AG10803 (cell line): Measurements from ENCODE around the gene CDC42BPB.

Experiments
- DNase-seq: peaks from one replicate; pipeline ENCODE4 v3.0.0; 2010; ENCODE audit warnings: low read depth
- H3K4me3 ChIP-seq: 2 replicates; pipeline ENCODE4 v1.5.1; 2011; ENCODE audit warnings: mild to moderate bottlenecking, low read length, control low read depth
- CTCF ChIP-seq: conservative IDR thresholded peaks from 2 replicates; pipeline ENCODE4 v1.5.1; 2011; ENCODE audit warnings: mild to moderate bottlenecking, low read length, control low read depth, inconsistent platforms

The CDC42BPB gene

GRCh38 chr14:102962111-102962627 lies 95.2 kb downstream of the CDC42BPB start:
- no peak for TF ChIP-seq CTCF
- H3K4me3 ChIP-seq, result no peak overlapping the region
- no peak for DNase-seq

- no peak for DNase-seq
- H3K4me3 ChIP-seq, result no peak overlapping the region
- TF ChIP-seq CTCF, result no peak
These were observed 98.9 kb downstream of the CDC42BPB start for GRCh38 chr14:102958461-102958860.

- no peak for TF ChIP-seq CTCF
- DNase-seq, result no peak
These were observed 100.1 kb downstream of the CDC42BPB start for GRCh38 chr14:102957222-102957621.

GRCh38 chr14:102955636-102956408 lies 101.5 kb downstream of the CDC42BPB start:
- peak; percentile 25 for DNase-seq
- no peak overlapping the region for H3K4me3 ChIP-seq
- TF ChIP-seq CTCF, result no peak

More at GRCh38 chr14:102957222-102957621, 100.1 kb downstream of the CDC42BPB start:
- no peak overlapping the region for H3K4me3 ChIP-seq

- DNase-seq, result no peak
- no peak for TF ChIP-seq CTCF
- no peak overlapping the region for H3K4me3 ChIP-seq
These were observed 103.1 kb downstream of the CDC42BPB start for GRCh38 chr14:102954081-102954789.

GRCh38 chr14:102953100-102953499 lies 104.2 kb downstream of the CDC42BPB start:
- no peak for DNase-seq
- H3K4me3 ChIP-seq, result no peak overlapping the region
- no peak for TF ChIP-seq CTCF
